ENCODE results near the gene EVA1B. TPM values are rescaled to one million over a fixed set of nuclear protein-coding genes. Genes with fewer than 3 reads are reported as not detected.

Gene EVA1B
- total and polyA plus RNA-seq, 10 of the 15 experiments (the other 5 are each of a cell fraction or from before 2014, with no cell fraction given) = 0.15 to 6.4 (median 3.0) TPM; not detected in 2

DNA sequence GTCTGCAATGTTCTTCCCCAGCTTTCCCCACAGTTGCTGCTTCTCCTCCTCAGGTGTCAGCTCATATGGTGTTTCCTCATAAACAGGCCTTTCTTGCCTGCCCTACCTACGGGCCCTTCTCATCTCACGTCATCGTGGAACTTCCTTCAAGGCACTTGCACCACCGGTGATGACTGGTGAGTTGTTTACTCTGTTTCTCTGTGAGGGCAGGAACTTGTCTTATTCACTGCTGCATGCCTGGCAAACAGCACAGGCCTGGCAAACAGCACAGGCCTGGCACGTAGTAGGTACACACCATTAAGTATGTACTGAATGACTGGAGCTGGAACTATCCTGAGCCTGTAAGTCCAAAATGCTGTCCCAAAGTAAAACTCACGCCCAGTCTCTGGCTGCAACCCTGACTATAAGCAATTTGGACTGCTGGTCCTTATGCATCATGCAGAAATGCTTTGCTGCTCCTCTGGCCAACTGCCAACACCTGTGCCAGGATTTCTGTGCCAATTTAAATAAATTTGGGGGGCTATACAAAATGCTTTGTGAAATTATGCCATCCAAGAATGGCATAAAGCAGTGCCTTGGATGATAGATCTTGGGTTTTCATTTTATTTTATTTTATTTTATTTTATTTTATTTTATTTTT, 36.6 kb upstream of the EVA1B start:
- Histone ChIP-seq H3K27ac (ENCODE audit: control insufficient read depth, insufficient read depth) (no peak overlapping the region), H4K20me1 (ENCODE audit: control insufficient read depth, insufficient read depth) (no peaks in the 10 kb centered on the region), H3K79me2 (ENCODE audit: control insufficient read depth, insufficient read depth, low read length) (no peaks in the 10 kb centered on the region; the same call in none of the 2 replicates), H3K9ac (ENCODE audit: control insufficient read depth, insufficient read depth, low read length) (no peak overlapping the region), H3K36me3 (ENCODE audit: control insufficient read depth in 2 of 2, insufficient read depth in 2 of 2, low read length in 1 of 2) (peaks cover 5 to 27% of the 10 kb centered on the region in 2 experiments), H3K27me3 (replicated peaks in 1 of 2; ENCODE audit: control insufficient read depth in 2 of 2, insufficient read depth in 2 of 2, low read length in 1 of 2) (no peaks in the 10 kb centered on the region), H3K4me1 (ENCODE audit: control insufficient read depth, insufficient read depth, low read length) (peaks cover 6% of the 10 kb centered on the region), H2AFZ (ENCODE audit: control insufficient read depth, low read depth, low read length) (no peak overlapping the region), H3K4me2 (ENCODE audit: control insufficient read depth, insufficient read depth) (no peak overlapping the region), H3K4me3 (no peak overlapping the region), H3K9me3 (replicated peaks; ENCODE audit: control insufficient read depth, insufficient read depth, low read length) (no peaks in the 10 kb centered on the region)
- in situ Hi-C loops (cut with MboI) (no loop called here), intact Hi-C loops (cut with micrococcal nuclease; ENCODE audit: unreplicated experiment) (no loop called here)
- DNase-seq (ENCODE audit: low read depth, low spot score) (no peak), FAIRE-seq (no peak), ATAC-seq (peak; percentile 34; the same call in 2 of the 3 replicates)
- BruUV-seq (replicated peaks) = no TSS peak
- RAD21 ChIA-PET (ENCODE audit: unreplicated experiment) = interaction anchor here (0.7 to 1.6 kb wide), 4 partner anchors 9 to 62 kb away, joined by 3 to 4 read pairs (median 3); no protein-coding TSS in a partner anchor
- SMC1A ChIA-PET (ENCODE audit: uncharacterized antibody, unreplicated experiment) = interaction anchor here (0.8 to 3.4 kb wide), 10 partner anchors 9 to 62 kb away, joined by 3 to 10 read pairs (median 4); no protein-coding TSS in a partner anchor
- CTCF ChIA-PET = interaction anchor here (0.6 to 3.3 kb wide), 10 partner anchors 8 to 1089 kb away, joined by 3 to 14 read pairs (median 3); partner anchors contain the start of gene TRAPPC3
- TF ChIP-seq DPF2 (IDR thresholded peaks at IDR 0.05) = 0 out of 2 replicates have a peak, but pooled peaks have one; percentile 30
- no peak for TF ChIP-seq FOXK2 (IDR thresholded peaks at IDR 0.05)
- TF ChIP-seq CREB1 (IDR thresholded peaks at IDR 0.05; ENCODE audit: low read depth) = 0 out of 2 replicates have a peak, but pooled peaks have one; percentile 48
- TF ChIP-seq, protein P1, sequence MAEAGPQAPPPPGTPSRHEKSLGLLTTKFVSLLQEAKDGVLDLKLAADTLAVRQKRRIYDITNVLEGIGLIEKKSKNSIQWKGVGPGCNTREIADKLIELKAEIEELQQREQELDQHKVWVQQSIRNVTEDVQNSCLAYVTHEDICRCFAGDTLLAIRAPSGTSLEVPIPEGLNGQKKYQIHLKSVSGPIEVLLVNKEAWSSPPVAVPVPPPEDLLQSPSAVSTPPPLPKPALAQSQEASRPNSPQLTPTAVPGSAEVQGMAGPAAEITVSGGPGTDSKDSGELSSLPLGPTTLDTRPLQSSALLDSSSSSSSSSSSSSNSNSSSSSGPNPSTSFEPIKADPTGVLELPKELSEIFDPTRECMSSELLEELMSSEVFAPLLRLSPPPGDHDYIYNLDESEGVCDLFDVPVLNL (IDR thresholded peaks at IDR 0.05; ENCODE audit: low read depth, low read length) = no peak
- WGBS (ENCODE audit: insufficient coverage, insufficient replicate concordance, low lambda C conversion rate, missing lambda C conversion rate) = 82% methylated on average over 6 of the region's 6 CpGs
- POLR2A ChIA-PET = no interaction called here

DNA sequence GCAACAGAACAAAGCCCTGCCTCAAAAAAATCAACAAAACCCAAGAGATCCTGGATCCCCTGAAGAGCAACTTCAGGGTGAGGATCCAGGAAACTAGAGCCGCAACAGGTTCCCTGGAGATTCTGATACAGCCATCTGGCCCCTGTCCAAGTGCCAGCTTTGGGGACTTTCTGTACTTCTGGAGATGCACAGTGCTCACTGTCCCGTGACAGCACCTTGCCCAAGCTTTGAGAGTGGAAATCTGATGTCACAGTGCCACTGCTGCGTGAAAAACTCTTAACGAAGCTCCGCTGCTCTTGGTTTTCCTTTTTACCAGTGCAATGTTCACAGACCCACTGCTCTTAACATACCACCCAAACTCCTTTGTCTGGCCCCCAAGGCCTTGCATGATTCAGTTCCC, 35.9 kb upstream of the EVA1B start:
- intact Hi-C loops (cut with micrococcal nuclease; ENCODE audit: unreplicated experiment) = no loop called here
- POLR2A ChIA-PET = interaction anchor here (1.0 kb wide), 1 partner anchor 26 kb away, joined by 3 read pairs; the partner anchor contains the start of gene STK40
- H3K79me2 ChIP-seq (ENCODE audit: control insufficient read depth, insufficient read depth, low read length) = no peaks in the 10 kb centered on the region; the same call in none of the 2 replicates
- no peak overlapping the region for H3K4me2 ChIP-seq (ENCODE audit: control insufficient read depth, insufficient read depth)
- FAIRE-seq (no peak), DNase-seq (ENCODE audit: low read depth, low spot score) (no peak), ATAC-seq (peak; percentile 44; the same call in 2 of the 3 replicates)
- peaks cover 5% of the 10 kb centered on the region for H3K4me1 ChIP-seq (ENCODE audit: control insufficient read depth, insufficient read depth, low read length)
- no peaks in the 10 kb centered on the region for H4K20me1 ChIP-seq (ENCODE audit: control insufficient read depth, insufficient read depth)
- H3K4me3 ChIP-seq = no peak overlapping the region
- CTCF ChIA-PET = interaction anchor here (1.0 to 3.3 kb wide), 5 partner anchors 9 to 74 kb away, joined by 3 to 14 read pairs (median 4); no protein-coding TSS in a partner anchor
- RAD21 ChIA-PET (ENCODE audit: unreplicated experiment) = interaction anchor here (0.7 to 1.6 kb wide), 3 partner anchors 10 to 26 kb away, joined by 3 to 4 read pairs (median 3); no protein-coding TSS in a partner anchor
- 64% methylated on average over 5 of the region's 5 CpGs for WGBS (ENCODE audit: insufficient coverage, insufficient replicate concordance, low lambda C conversion rate, missing lambda C conversion rate)
- H3K9ac ChIP-seq (ENCODE audit: control insufficient read depth, insufficient read depth, low read length) = no peak overlapping the region
- no TSS peak for BruUV-seq (replicated peaks)
- SMC1A ChIA-PET (ENCODE audit: uncharacterized antibody, unreplicated experiment) = interaction anchor here (0.8 to 3.4 kb wide), 8 partner anchors 9 to 30 kb away, joined by 3 to 10 read pairs (median 4); no protein-coding TSS in a partner anchor
- no peak overlapping the region for H2AFZ ChIP-seq (ENCODE audit: control insufficient read depth, low read depth, low read length)
- TF ChIP-seq EED (IDR thresholded peaks at IDR 0.05; ENCODE audit: low read depth) (0 out of 2 replicates have a peak, but pooled peaks have one; percentile 5), SPI1 (IDR thresholded peaks at IDR 0.05; ENCODE audit: borderline replicate concordance, insufficient read depth, low read depth, low read length) (no peak)
- H3K27ac ChIP-seq (ENCODE audit: control insufficient read depth, insufficient read depth) = no peak overlapping the region
- H3K27me3 ChIP-seq (replicated peaks in 1 of 2; ENCODE audit: control insufficient read depth in 2 of 2, insufficient read depth in 2 of 2, low read length in 1 of 2) = no peaks in the 10 kb centered on the region
- H3K9me3 ChIP-seq (replicated peaks; ENCODE audit: control insufficient read depth, insufficient read depth, low read length) = no peaks in the 10 kb centered on the region
- peaks cover 10 to 30% of the 10 kb centered on the region in 2 experiments for H3K36me3 ChIP-seq (ENCODE audit: control insufficient read depth in 2 of 2, insufficient read depth in 2 of 2, low read length in 1 of 2)
- in situ Hi-C loops (cut with MboI) = no loop called here

Data from GM12878 (cell line).